ENCODE data around the gene NDUFV2.
A peak's percentile ranks its signal among the peaks of the same experiment; 100 is the strongest.
"Not testable (repeated sequence)": the region's sequence is repeated elsewhere in the genome, so short reads cannot be mapped to it uniquely, and the experiment has no call there.

Gene NDUFV2

GRCh38 chr18:9102508-9103375 lies at the start of gene NDUFV2:
Gene NDUFV2, plus strand, starts transcription at chr18:9102699. Its CDS starts 45 bp downstream, at chr18:9102744.
- DNase-seq = peak; percentile 98

GRCh38 chr18:9053814-9054213 lies 48.7 kb upstream of the NDUFV2 start:
- no peak for DNase-seq

GRCh38 chr18:9055185-9055584 lies 47.3 kb upstream of the NDUFV2 start:
- DNase-seq = no peak

DNA sequence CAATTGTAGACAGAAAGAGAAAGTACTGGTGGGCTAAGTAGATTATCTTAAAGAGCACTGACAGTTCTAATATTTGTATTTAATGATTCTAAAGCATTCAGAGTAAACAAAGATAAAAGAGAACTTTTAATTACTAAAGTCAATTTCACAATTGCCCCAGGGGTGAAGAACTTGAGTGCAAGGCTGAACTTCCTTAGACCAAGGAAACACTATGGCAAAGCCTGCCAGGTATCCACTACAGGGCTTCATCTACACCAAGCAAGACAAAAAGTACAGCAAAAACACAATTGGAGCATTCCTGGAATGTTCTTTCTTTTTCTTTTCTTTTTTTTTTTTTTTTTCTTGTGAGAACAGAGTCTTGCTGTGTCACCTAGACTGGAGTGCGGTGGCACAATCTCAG lies 46.9 kb upstream of the NDUFV2 start:
- DNase-seq = no peak

- DNase-seq = no peak
These were observed 44.9 kb upstream of the NDUFV2 start for GRCh38 chr18:9057646-9058045.

DNA sequence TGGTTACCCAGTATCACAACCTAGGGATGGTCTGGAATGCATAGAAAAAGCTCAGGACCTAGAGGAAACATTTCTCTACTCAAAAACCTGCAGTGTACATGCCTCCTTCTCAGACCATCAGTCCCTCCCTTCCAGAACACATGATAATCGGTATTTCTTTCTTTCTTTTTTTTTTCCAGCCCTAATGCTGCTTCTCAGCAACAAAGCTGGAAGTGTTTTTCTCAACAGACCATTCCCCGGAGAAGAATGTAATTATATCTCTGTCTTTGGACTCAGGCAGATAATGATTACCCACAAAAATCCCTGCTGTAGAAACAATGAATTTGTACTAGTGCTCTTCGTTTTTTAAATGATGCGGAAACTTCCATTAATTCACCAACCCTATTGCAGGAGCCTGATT lies 44.1 kb upstream of the NDUFV2 start:
- no peak for DNase-seq

GRCh38 chr18:9062418-9062751 lies 40.1 kb upstream of the NDUFV2 start:
- no peak for DNase-seq

DNA sequence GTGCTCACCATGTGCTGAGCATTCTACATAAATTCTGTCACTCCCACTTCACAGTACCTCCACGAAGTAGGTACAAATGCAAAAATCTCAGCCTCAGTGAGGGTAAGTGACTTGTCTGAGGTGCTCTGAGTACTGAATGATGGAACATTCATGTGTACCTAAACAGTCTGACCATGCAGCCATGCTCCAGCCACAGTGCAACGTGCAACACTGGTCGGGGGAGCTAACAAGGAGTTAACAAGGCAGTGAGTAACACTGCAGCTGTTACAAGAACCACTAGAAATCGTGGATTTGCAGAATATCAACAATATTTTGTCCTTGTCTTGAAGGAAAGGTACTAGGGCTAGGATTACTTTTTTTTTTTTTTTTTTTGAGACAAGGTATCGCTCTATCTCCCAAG lies 36.6 kb upstream of the NDUFV2 start:
- DNase-seq = no peak

DNA sequence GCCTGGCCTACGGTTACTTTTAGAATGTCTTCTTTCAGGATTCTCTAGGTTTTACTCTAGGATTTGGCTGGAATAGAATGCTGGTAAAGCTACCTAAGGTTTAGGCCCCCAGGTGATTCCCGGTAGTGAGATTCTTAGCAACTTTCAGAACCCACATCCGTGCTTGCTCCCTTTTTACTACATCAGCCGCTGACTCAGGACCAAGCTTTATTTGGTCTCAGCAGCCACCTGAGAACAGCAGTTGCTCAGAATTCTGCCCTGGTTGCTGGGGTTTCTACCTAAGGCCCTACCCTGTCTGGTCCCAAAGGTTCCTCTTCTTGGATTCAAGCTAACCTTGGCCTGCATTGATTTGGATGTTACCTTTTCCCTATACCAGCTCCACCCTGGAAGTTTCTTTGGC lies 36.1 kb upstream of the NDUFV2 start:
- no peak for DNase-seq

DNA sequence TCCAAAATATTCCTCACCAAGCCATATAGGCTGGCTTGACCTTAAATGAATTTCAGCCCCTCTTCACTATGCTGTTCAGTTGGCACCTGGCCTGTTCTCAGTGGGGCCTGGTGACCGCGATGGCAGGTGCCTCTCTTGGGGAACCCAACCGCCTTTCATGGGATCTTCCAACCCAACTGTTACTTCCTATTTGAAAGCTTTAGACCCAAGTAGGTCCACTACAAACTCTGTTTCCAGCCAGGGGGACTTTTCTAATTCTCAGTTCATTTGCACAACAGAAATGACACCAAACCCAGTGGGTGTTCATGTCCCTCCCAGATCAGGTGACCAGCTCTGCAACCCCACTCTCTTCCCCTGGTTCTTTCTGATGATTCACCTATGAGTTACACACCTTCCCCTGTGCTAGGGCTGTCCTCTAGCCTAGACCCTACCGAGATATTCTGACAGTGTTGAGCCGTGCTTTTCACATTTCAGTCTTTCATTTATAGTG lies 35.6 kb upstream of the NDUFV2 start:
- no peak for DNase-seq

GRCh38 chr18:9067823-9068222 lies 34.7 kb upstream of the NDUFV2 start:
- DNase-seq = no peak

GRCh38 chr18:9068346-9068745 lies 34.2 kb upstream of the NDUFV2 start:
- DNase-seq = no peak

DNA sequence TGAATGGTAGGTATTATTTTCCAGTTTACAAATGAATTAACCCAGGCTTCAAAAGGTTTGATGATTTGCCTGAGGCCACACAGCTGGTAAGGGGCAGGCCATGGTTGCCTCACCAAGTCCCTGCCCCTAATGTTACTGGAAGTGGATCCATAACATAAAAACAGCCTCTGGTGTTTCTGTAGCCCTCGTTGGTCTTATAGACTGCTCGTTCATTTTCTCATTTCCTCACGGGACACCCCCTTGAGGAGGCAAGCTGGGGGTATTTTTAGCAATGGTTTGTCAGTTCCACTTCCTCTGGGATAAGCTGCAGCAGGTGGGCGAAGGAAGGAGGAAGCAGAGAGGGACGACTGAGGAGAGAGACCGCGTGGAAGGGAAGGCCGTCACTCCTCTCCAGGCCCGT lies 32.9 kb upstream of the NDUFV2 start:
- no peak for DNase-seq

DNA sequence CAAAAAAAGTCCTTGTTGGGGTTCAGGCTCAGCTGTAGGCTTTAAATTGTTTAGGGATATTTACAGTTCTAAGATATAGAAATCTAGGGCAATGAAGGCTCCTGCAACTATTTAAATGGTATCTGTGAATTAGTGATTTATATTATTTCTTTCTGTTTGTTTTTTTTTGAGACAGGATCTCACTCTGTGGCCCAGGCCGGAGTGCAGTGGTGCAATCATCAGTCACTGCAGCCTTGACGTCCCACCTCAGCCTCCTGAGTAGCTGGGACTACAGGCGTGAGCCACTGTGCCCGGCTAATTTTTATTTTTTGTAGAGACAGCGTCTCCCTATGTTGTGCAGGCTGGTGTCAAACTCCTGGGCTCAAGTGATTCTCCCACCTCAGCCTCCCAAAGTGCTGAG lies 32.3 kb upstream of the NDUFV2 start:
- no peak for DNase-seq

GRCh38 chr18:9079818-9080528 lies 22.5 kb upstream of the NDUFV2 start:
- no peak for DNase-seq

GRCh38 chr18:9081940-9082339 lies 20.6 kb upstream of the NDUFV2 start:
- no peak for DNase-seq

DNA sequence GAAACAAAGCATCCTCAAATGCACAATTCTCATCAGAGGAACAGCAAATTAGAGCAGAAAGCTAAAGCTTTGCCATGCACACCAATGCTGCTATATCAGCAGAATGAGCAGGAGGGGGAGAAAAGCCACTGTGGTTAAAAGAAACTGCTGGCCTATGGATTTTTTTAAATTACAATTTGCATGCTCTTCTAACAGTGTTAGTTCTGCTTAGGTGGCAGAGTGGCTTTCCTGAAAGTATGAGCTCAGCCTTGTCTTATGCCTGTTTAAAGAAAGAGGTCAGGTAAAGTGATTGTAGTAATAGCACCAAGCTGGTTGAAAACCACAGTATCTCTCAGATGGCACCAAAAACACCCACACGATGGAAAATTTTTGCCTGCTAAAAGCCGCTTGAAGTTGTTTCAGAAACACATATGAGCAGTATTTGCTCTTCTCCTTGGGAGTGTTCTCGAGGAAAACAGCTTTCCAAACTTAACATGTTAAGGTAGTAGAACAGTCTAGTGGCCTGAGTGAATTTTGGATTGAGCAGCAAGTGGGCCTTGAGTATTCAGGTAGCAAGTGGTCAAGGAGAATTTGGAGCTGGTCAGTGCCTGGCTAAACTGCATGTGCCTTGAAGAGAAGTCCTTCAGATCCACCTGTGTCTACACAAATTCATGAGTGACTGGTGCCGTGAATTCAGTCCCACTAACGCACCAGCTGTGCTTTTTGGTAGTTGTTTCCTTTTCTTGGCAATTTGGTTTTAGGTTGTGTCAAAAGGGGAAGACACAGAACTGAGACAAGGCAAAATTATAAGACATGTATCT lies 19.6 kb upstream of the NDUFV2 start:
- DNase-seq = no peak

DNA sequence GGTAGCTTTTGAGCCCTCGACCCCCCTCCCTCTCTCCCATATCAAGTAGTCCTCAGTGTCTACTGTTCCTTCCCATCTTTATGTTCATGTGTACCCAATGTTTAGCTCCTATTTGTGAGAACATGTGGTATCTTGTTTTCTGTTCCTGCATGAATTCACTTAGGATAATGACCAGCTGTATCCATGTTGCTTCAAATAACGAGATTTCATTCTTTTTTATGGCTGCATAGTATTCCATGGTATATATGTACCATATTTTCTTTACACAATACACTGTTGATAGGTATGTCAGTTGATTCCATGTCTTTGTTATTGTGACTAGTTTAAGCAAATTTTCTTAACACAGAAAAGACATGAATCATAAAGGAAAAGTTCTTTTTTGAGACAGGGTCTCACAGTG lies 16.5 kb upstream of the NDUFV2 start:
- DNase-seq = no peak

DNA sequence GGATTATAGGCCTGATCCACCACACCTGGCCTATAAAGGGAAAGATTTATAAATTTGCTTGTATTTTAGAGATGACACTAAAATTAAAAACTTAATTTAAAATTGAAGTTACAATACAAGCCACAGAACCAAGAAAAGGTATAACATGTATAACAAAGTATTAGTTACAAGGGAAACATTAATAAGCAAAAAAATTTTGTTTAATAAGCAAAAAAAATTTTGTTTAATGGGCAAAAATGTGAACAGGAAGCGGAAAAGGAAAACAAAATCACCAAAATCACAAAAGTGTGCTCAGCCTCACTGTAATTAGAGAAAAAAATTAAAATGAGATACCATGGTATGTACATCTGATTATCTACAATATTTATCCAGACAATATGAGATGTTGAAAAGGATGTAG lies 15.9 kb upstream of the NDUFV2 start:
- no peak for DNase-seq

DNA sequence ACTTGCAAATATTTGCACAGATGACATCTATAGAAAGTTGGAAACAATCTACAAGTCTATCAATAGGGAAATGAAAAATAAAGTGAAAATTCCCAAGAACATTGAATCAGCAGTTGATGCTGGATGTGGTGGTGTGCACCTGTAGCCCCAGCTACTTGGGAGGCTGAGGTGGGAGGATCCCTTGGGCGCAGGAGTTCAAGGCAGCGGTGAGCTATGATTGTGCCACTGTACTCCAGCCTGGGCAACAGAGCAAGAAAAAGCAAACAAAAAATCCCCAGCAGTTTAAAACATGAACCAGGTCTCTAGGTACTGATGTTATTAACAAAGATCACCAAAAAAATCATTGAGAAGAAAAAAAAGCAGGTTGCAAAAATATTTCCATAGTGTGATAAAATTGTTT lies 15.4 kb upstream of the NDUFV2 start:
- DNase-seq = no peak

DNA sequence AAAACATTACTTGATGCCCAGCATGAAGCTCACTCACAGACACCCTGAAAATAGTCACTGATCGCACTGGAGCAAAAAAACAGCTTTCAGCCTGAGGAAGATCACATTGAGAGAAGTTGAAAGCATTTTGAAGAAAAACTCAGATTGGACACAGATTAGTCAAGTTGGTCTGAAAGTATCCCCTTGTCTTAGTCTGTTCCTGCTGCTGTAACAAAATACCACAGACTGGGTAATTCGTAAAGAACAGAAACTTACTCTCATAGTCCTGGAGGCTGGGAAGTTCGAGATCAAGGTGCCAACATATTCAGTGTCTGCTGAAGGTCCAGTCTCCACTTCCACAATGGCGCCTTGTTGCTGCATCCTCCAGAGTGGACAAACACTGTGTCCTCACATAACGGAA lies 14.2 kb upstream of the NDUFV2 start:
- no peak for DNase-seq

DNA sequence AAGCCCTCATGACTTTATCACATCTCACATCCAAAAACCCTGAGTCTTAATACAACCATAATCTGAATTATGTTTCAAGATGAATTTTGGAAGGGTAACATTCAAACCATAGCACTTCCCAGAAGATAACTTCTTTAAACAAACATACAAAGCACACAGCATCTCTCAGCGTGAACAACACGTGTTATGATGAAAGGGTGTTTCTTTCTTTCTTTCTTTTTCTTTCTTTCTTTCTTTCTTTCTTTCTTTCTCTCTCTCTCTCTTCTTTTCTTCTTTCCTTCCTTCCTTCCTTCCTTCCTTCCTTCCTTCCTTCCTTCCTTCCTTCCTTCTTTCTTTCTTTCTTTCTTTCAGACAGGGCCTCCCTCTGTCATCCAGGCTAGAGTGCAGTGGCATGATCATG lies 13.8 kb upstream of the NDUFV2 start:
- DNase-seq = not testable (repeated sequence)

GRCh38 chr18:9090578-9090977 lies 11.9 kb upstream of the NDUFV2 start:
- no peak for DNase-seq

DNA sequence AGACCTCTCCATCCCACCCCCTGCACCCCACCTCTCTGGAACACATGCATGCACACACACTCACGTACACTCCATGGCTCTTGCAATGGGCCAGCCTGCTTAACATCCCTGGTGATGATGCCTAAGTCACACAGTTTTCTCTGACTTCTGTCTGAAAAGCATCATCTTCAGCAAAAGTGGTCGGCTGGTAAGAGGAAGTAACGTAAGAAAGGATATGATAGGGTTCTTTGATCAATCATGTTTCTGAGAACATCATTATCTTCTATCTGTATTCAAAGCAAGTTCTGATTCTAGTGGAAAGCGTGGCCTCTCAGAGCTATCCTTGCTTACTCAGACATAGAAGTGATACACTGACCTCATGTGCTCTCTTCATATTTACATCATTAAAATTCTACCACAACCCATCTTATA lies 11.4 kb upstream of the NDUFV2 start:
- DNase-seq = no peak

Data from islet precursor cell (in vitro differentiated cells).